Naive thymus-derived CD8-positive, alpha-beta T cell (primary cell): ENCODE measurements around the gene HTRA1. TPM values are rescaled to one million over a fixed set of nuclear protein-coding genes. Genes with fewer than 3 reads are reported as not detected.

Experiments
- ATAC-seq, 2 donors: fragments of 150-1000 bp; cut with Tn5 transposase in 1 of 2; sonication (Bioruptor Pico), chemical (Tn5 transposase) in 1 of 2; 1 replicate in 1 of 2; 2 replicates in 1 of 2; pipeline ENCODE4 v1.10.0; 2021; ENCODE audit warnings: mild to moderate bottlenecking in 2 of 2, moderate library complexity in 2 of 2
- POLR2A ChIA-PET: fragments of 350-600 bp; sonication (Branson Sonifier 250); formaldehyde crosslinking; loops from one replicate; lab custom pipeline; 2021; ENCODE audit warnings: antibody characterized with exemption; lab: Charles Lee
- DNase-seq, 10 donors: peaks; one replicate each; pipeline versions ENCODE4 v3.0.0 to v3.0.0-alpha.2; 2020 to 2022
- H3K27ac Mint-ChIP-seq, 10 donors: one replicate each; pipeline ENCODE4 v1.8.0; 2020 to 2022; ENCODE audit warnings: mild to moderate bottlenecking in 10 of 10, mixed read lengths in 10 of 10, moderate library complexity in 4 of 10, inconsistent platforms in 1 of 10
- H3K27me3 Mint-ChIP-seq, 5 donors: one replicate each; pipeline ENCODE4 v1.8.0; 2021 to 2022; ENCODE audit warnings: mixed read lengths in 5 of 5
- H3K36me3 Mint-ChIP-seq, 3 donors: one replicate each; pipeline ENCODE4 v1.8.0; 2020 to 2022; ENCODE audit warnings: mixed read lengths in 3 of 3, mild to moderate bottlenecking in 2 of 3, inconsistent platforms in 1 of 3
- H3K4me1 Mint-ChIP-seq, 4 donors: one replicate each; pipeline ENCODE4 v1.8.0; 2021 to 2022; ENCODE audit warnings: mixed read lengths in 4 of 4
- H3K4me3 Mint-ChIP-seq, 10 donors: one replicate each; pipeline ENCODE4 v1.8.0; 2020 to 2022; ENCODE audit warnings: mild to moderate bottlenecking in 10 of 10, mixed read lengths in 10 of 10, moderate library complexity in 6 of 10, inconsistent platforms in 1 of 10
- H3K9me3 Mint-ChIP-seq, 9 donors: one replicate each; pipeline ENCODE4 v1.8.0; 2020 to 2022; ENCODE audit warnings: mixed read lengths in 9 of 9, mild to moderate bottlenecking in 3 of 9, inconsistent platforms in 1 of 9, moderate library complexity in 1 of 9
- polyA plus RNA-seq, 3 donors: library from polyadenylated mRNA; unstranded; fragments of 300-500 nt; fragmentation: Illumina TruSeq; gene quantifications; one replicate each; pipeline ENCODE4 v1.2.3, GENCODE V29; 2021
- total RNA-seq, 8 experiments: library from RNA in 2 of 8; stranded (reverse) in 2 of 8; gene quantifications; one replicate each; pipeline ENCODE4 v1.2.3 and lab custom pipeline; 2021 to 2026

The HTRA1 gene
- total and polyA plus RNA-seq, 5 experiments from 2014 or later: not detected

GRCh38 chr10:122492006-122492405, 30.7 kb downstream of the HTRA1 start:
- peaks cover 6 to 25% (median 16%) of the 10 kb centered on the region in 4 donors for H3K4me1 Mint-ChIP-seq
- peaks cover 0 to 3% (median 1%) of the 10 kb centered on the region in 5 donors for H3K27me3 Mint-ChIP-seq
- H3K4me3 Mint-ChIP-seq: no peak overlapping the region
- ATAC-seq: no peak
- no peaks in the 10 kb centered on the region for H3K36me3 Mint-ChIP-seq
- no peak overlapping the region for H3K27ac Mint-ChIP-seq
- H3K9me3 Mint-ChIP-seq: no peaks in the 10 kb centered on the region
- DNase-seq: no peak
- POLR2A ChIA-PET: no interaction called here

DNA sequence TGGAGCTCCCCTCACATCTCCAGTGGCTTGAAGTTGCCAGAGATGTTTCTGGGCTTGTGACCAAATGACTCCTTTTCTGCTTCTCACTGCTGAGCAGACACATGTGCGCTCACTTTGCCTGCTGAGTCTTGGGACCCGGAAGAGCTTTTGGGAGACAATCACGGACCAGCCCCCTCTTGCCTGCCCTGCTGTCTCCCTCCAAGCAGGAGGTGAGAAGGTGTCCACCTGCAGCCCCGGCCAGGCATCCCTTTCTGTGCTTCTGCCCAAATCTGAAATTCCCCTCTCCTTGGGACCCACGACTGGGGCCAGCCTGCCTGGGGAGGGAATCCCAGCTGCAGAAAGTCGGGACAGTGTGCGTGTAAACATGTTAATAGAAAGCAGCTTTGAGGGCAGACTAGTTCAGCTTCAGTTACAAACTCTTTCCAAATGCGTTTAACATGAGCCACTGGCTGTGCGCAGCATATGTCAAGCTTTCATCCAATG, 31.7 kb downstream of the HTRA1 start:
- H3K4me1 Mint-ChIP-seq: peaks cover 6 to 25% (median 16%) of the 10 kb centered on the region in 4 donors
- no peak overlapping the region for H3K27ac Mint-ChIP-seq
- POLR2A ChIA-PET: no interaction called here
- DNase-seq: no peak
- H3K27me3 Mint-ChIP-seq: peaks cover 0 to 3% (median 1%) of the 10 kb centered on the region in 5 donors
- H3K4me3 Mint-ChIP-seq: no peak overlapping the region
- no peaks in the 10 kb centered on the region for H3K9me3 Mint-ChIP-seq
- H3K36me3 Mint-ChIP-seq: no peaks in the 10 kb centered on the region
- ATAC-seq: no peak

- no peak overlapping the region for H3K4me3 Mint-ChIP-seq
- H3K36me3 Mint-ChIP-seq: no peaks in the 10 kb centered on the region
- H3K27ac Mint-ChIP-seq: no peak overlapping the region
- POLR2A ChIA-PET: no interaction called here
- peaks cover 0 to 3% (median 1%) of the 10 kb centered on the region in 5 donors for H3K27me3 Mint-ChIP-seq
- H3K9me3 Mint-ChIP-seq: no peaks in the 10 kb centered on the region
- no peak for ATAC-seq
- DNase-seq: no peak
- H3K4me1 Mint-ChIP-seq: peaks cover 6 to 25% (median 16%) of the 10 kb centered on the region in 4 donors
Measured at GRCh38 chr10:122493761-122494160, 32.4 kb downstream of the HTRA1 start.

DNA sequence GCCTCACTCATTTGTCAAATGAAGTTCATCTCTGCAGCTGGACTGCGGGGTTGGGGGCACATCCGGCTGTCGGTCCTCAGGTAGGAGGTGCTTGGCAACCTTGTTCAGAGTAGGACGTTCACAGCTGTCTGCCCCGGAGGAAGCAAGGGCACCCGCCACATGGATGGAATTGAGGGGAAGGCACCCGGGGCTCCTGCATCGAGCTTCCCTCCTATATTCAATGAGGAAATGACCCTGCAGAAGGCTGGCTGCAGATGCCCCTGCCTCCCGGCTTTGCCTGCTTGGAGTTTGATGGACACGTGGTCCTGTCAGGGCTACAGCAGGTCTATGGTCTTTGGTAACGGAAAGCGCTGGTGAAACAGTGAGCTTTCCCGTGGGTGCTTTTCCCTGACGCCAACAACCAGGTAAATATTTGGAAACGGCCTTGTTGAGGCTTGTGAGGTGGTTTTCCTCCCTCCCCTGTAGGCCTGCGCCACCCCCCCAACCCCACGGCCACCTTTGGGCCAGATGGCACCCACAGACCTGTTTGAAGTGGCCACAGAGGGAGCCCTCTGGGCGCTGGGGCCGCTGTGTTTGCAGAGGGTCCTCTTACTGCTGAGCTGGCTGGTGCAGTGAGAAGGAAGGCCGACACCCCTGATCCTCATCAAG, 32.9 kb downstream of the HTRA1 start:
- no peak for ATAC-seq
- H3K9me3 Mint-ChIP-seq: no peaks in the 10 kb centered on the region
- no peaks in the 10 kb centered on the region for H3K36me3 Mint-ChIP-seq
- H3K4me1 Mint-ChIP-seq: peaks cover 6 to 25% (median 16%) of the 10 kb centered on the region in 4 donors
- peaks cover 0 to 3% (median 1%) of the 10 kb centered on the region in 5 donors for H3K27me3 Mint-ChIP-seq
- no peak overlapping the region for H3K4me3 Mint-ChIP-seq
- POLR2A ChIA-PET: no interaction called here
- DNase-seq: no peak
- H3K27ac Mint-ChIP-seq: no peak overlapping the region

- H3K4me1 Mint-ChIP-seq: peaks cover 6 to 25% (median 16%) of the 10 kb centered on the region in 4 donors
- POLR2A ChIA-PET: no interaction called here
- no peak overlapping the region for H3K4me3 Mint-ChIP-seq
- no peaks in the 10 kb centered on the region for H3K9me3 Mint-ChIP-seq
- no peak overlapping the region for H3K27ac Mint-ChIP-seq
- peaks cover 0 to 3% (median 1%) of the 10 kb centered on the region in 5 donors for H3K27me3 Mint-ChIP-seq
- DNase-seq: no peak
- ATAC-seq: no peak
- H3K36me3 Mint-ChIP-seq: no peaks in the 10 kb centered on the region
Measured at GRCh38 chr10:122494833-122495232, 33.5 kb downstream of the HTRA1 start.

GRCh38 chr10:122495406-122496340, 34.3 kb downstream of the HTRA1 start:
- Mint-ChIP-seq H3K36me3 (no peaks in the 10 kb centered on the region), H3K9me3 (no peaks in the 10 kb centered on the region), H3K4me3 (peak overlapping the region; percentile 5 to 71 (median 51)), H3K4me1 (peaks cover 6 to 25% (median 16%) of the 10 kb centered on the region in 4 donors), H3K27ac (peak overlapping the region in 3 of 10 donors; percentile 0 to 71 (median 27)), H3K27me3 (peaks cover 0 to 3% (median 1%) of the 10 kb centered on the region in 5 donors)
- POLR2A ChIA-PET: interaction anchor here (0.9 to 1.4 kb wide), 2 partner anchors 20 to 121 kb away, joined by 3 to 4 read pairs; partner anchors contain the start of gene PLEKHA1
- peak in 3 of 10 donors; percentile 16 to 37 (median 27) for DNase-seq
- ATAC-seq: peak in 1 of 2 donors; percentile 46

GRCh38 chr10:122497241-122497640, 35.9 kb downstream of the HTRA1 start:
- DNase-seq (no peak), ATAC-seq (no peak)
- no peak overlapping the region for H3K4me3 Mint-ChIP-seq
- H3K27me3 Mint-ChIP-seq: peaks cover 0 to 3% (median 1%) of the 10 kb centered on the region in 5 donors
- no peaks in the 10 kb centered on the region for H3K9me3 Mint-ChIP-seq
- POLR2A ChIA-PET: interaction anchor here (1.4 kb wide), 1 partner anchor 123 kb away, joined by 4 read pairs; the partner anchor contains the start of gene PLEKHA1
- peaks cover 6 to 13% (median 12%) of the 10 kb centered on the region in 4 donors for H3K4me1 Mint-ChIP-seq
- no peaks in the 10 kb centered on the region for H3K36me3 Mint-ChIP-seq
- H3K27ac Mint-ChIP-seq: no peak overlapping the region

GRCh38 chr10:122498521-122498920, 37.2 kb downstream of the HTRA1 start:
- POLR2A ChIA-PET: interaction anchor here (1.2 kb wide), 1 partner anchor 18 kb away, joined by 4 read pairs; no protein-coding TSS in a partner anchor

GRCh38 chr10:122499012-122499411, 37.7 kb downstream of the HTRA1 start:
- Mint-ChIP-seq H3K27ac (no peak overlapping the region), H3K9me3 (no peaks in the 10 kb centered on the region), H3K27me3 (peaks cover 0 to 3% (median 0%) of the 10 kb centered on the region in 5 donors), H3K4me3 (no peak overlapping the region), H3K4me1 (peaks cover 6 to 13% (median 12%) of the 10 kb centered on the region in 4 donors), H3K36me3 (no peaks in the 10 kb centered on the region)
- ATAC-seq: no peak
- no peak for DNase-seq
- POLR2A ChIA-PET: interaction anchor here (1.2 kb wide), 1 partner anchor 18 kb away, joined by 4 read pairs; no protein-coding TSS in a partner anchor

More at GRCh38 chr10:122498521-122498920, 37.2 kb downstream of the HTRA1 start:
- ATAC-seq (no peak), DNase-seq (no peak)
- Mint-ChIP-seq H3K4me1 (peaks cover 6 to 13% (median 12%) of the 10 kb centered on the region in 4 donors), H3K9me3 (no peaks in the 10 kb centered on the region), H3K27me3 (peaks cover 0 to 3% (median 0%) of the 10 kb centered on the region in 5 donors), H3K36me3 (no peaks in the 10 kb centered on the region), H3K27ac (peak overlapping the region in 1 of 10 donors; percentile 63), H3K4me3 (no peak overlapping the region)

- Mint-ChIP-seq H3K27ac (no peak overlapping the region), H3K4me1 (peaks cover 6 to 13% (median 12%) of the 10 kb centered on the region in 4 donors), H3K9me3 (no peaks in the 10 kb centered on the region), H3K36me3 (no peaks in the 10 kb centered on the region), H3K27me3 (peaks cover 0 to 3% (median 0%) of the 10 kb centered on the region in 5 donors), H3K4me3 (no peak overlapping the region)
- no peak for ATAC-seq
- no peak for DNase-seq
- POLR2A ChIA-PET: no interaction called here
Measured at GRCh38 chr10:122499491-122499941, 38.2 kb downstream of the HTRA1 start.

- Mint-ChIP-seq H3K4me1 (peaks cover 6 to 13% (median 12%) of the 10 kb centered on the region in 4 donors), H3K27ac (no peak overlapping the region), H3K27me3 (peaks cover 0 to 2% (median 0%) of the 10 kb centered on the region in 5 donors), H3K4me3 (no peak overlapping the region), H3K9me3 (no peaks in the 10 kb centered on the region), H3K36me3 (no peaks in the 10 kb centered on the region)
- no peak for ATAC-seq
- no peak for DNase-seq
- POLR2A ChIA-PET: no interaction called here
Measured at GRCh38 chr10:122500194-122500593, 38.8 kb downstream of the HTRA1 start.

DNA sequence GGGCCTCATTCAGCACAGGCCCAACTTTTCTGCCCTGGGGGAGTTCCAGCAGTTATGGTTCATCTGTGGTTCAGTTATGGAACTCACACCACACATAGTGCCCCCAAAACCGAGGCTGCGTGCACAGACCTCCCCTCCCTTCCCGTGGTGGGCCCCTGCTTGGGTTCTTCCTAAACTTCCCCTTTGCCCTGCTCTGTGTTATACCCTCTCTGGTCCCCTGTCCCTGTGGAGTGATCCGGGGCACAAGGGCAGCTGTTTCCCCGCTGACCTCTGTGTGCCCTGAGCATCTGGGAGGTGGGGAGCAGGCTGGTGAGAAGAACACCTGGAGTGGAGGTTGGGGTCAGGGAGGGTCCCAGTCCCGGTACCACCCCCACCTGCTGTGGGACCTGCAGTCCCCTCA, 39.4 kb downstream of the HTRA1 start:
- no peak for DNase-seq
- Mint-ChIP-seq H3K4me3 (no peak overlapping the region), H3K36me3 (no peaks in the 10 kb centered on the region), H3K27me3 (peaks cover 0 to 1% (median 0%) of the 10 kb centered on the region in 5 donors), H3K27ac (no peak overlapping the region), H3K9me3 (no peaks in the 10 kb centered on the region), H3K4me1 (peaks cover 6 to 12% (median 9%) of the 10 kb centered on the region in 4 donors)
- POLR2A ChIA-PET: no interaction called here
- ATAC-seq: no peak
